Gastroesophageal sphincter (tissue), 3 donors: Measurements from ENCODE around the gene RIC8B.

Experiments
- CTCF ChIP-seq, 4 experiments: fragments of 200-600 bp in 2 of 4; fragments of 450-650 bp in 2 of 4; sonication (generic) in 1 of 4; IDR thresholded peaks; one replicate each; pipeline ENCODE4 v1.5.1; 2017 to 2019; ENCODE audit warnings: antibody characterized with exemption in 4 of 4, mild to moderate bottlenecking in 2 of 4, moderate library complexity in 2 of 4
- EP300 ChIP-seq: sonication (generic); formaldehyde crosslinking; IDR thresholded peaks from one replicate; pipeline ENCODE4 v1.6.1; 2017; ENCODE audit warnings: antibody characterized with exemption, mild to moderate bottlenecking
- POLR2A ChIP-seq, 2 donors: fragments of 450-650 bp; IDR thresholded peaks; one replicate each; pipeline ENCODE4 v1.6.1; 2017; ENCODE audit warnings: antibody characterized with exemption in 2 of 2, mild to moderate bottlenecking in 2 of 2, moderate library complexity in 1 of 2
- POLR2AphosphoS5 ChIP-seq: sonication (generic); formaldehyde crosslinking; IDR thresholded peaks from one replicate; pipeline ENCODE4 v1.6.1; 2017; ENCODE audit warnings: antibody characterized with exemption

DNA sequence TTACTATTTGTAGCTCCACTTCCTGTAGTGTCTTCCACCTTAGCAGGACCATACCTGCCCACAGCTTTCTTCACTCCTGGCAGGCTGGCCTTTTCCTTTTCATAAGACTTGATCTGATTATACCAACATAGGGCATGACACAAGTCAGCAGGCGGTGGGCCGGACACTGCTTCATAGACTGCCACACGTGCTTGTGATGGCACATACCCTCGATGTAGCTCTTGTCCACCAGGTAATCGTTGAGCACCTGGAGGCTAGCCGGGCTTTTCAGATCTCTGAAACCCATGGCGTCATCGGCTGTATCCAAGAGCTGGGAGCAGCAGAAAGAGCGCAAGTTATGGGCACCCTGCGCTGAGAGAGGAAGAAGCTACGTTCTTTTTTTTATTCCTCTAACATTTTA is 127.6 kb downstream of the RIC8B start:
- TF ChIP-seq CTCF (IDR thresholded peaks at IDR 0.05) (no peak), EP300 (no peak), POLR2A (IDR thresholded peaks at IDR 0.05) (no peak), POLR2AphosphoS5 (no peak)
